OCI-LY7 (cell line): ENCODE results near the gene MUC7.

Experiments
- EZH2phosphoT487 ChIP-seq: fragments of 200-600 bp; sonication (generic); IDR thresholded peaks from 2 replicates; pipeline ENCODE4 v1.6.1; 2018; ENCODE audit warnings: low read depth, borderline replicate concordance, mild to moderate bottlenecking, mixed run types, antibody characterized with exemption, low read length, moderate library complexity, mixed read lengths
- TF ChIP-seq, protein P1 (sequence below): fragments of 200-600 bp; sonication (generic); conservative IDR thresholded peaks from 2 replicates; pipeline ENCODE4 v1.5.1; 2014; ENCODE audit warnings: mild to moderate bottlenecking, antibody characterized with exemption, low read length, moderate library complexity, mixed read lengths

DNA sequence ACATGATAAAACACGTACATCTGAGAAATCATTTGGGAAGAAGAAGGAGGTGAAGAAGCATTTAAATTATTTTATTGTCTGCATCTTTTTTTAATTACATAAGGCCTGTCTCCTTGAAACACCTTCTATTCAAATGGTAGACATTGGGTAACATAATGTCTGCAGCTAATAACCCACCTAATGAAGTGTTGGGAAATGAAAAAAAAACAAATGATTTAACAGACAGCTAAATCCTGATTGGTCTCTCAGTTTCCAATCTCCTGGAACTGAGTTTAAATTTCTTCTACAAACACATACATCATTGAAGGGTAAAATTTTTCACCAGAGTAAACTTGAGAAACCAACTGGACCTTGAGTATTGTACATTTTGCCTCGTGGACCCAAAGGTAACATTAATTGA, 46.3 kb downstream of the MUC7 start, which contains the start of gene AMTN:
- TF ChIP-seq, protein P1, sequence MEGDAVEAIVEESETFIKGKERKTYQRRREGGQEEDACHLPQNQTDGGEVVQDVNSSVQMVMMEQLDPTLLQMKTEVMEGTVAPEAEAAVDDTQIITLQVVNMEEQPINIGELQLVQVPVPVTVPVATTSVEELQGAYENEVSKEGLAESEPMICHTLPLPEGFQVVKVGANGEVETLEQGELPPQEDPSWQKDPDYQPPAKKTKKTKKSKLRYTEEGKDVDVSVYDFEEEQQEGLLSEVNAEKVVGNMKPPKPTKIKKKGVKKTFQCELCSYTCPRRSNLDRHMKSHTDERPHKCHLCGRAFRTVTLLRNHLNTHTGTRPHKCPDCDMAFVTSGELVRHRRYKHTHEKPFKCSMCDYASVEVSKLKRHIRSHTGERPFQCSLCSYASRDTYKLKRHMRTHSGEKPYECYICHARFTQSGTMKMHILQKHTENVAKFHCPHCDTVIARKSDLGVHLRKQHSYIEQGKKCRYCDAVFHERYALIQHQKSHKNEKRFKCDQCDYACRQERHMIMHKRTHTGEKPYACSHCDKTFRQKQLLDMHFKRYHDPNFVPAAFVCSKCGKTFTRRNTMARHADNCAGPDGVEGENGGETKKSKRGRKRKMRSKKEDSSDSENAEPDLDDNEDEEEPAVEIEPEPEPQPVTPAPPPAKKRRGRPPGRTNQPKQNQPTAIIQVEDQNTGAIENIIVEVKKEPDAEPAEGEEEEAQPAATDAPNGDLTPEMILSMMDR = no peak
- TF ChIP-seq EZH2phosphoT487 = no peak
